IMR-90 (cell line): ENCODE data around the gene ARHGEF39.

Experiments used
- BHLHE40 ChIP-seq: fragments of 150-350 bp; IDR thresholded peaks from 2 replicates; pipeline ENCODE4 v1.6.1; 2016; ENCODE audit warnings: mild to moderate bottlenecking, low read depth, low read length
- CEBPB ChIP-seq: IDR thresholded peaks from 2 replicates; pipeline ENCODE4 v1.6.1; 2012; ENCODE audit warnings: low read depth, low read length, improper control_type of control experiment
- CHD1 ChIP-seq: IDR thresholded peaks from 2 replicates; pipeline ENCODE4 v1.6.1; 2012; ENCODE audit warnings: low read depth, low read length, improper control_type of control experiment
- FOS ChIP-seq: fragments of 150-350 bp; IDR thresholded peaks from 2 replicates; pipeline ENCODE4 v1.6.1; 2016; ENCODE audit warnings: low read depth, low read length
- MXI1 ChIP-seq: IDR thresholded peaks from 2 replicates; pipeline ENCODE4 v1.6.1; 2012; ENCODE audit warnings: low read depth, mild to moderate bottlenecking, low read length, moderate library complexity, borderline replicate concordance
- NFE2L2 ChIP-seq: fragments of 150-350 bp; IDR thresholded peaks from 2 replicates; pipeline ENCODE4 v1.6.1; 2016; ENCODE audit warnings: low read depth, mild to moderate bottlenecking, low read length
- POLR2A ChIP-seq: IDR thresholded peaks from 2 replicates; pipeline ENCODE4 v1.6.1; 2012; ENCODE audit warnings: mild to moderate bottlenecking, low read depth, low read length
- RAD21 ChIP-seq: IDR thresholded peaks from 2 replicates; pipeline ENCODE4 v1.6.1; 2012; ENCODE audit warnings: low read length, improper control_type of control experiment
- RFX5 ChIP-seq: IDR thresholded peaks from 2 replicates; pipeline ENCODE4 v1.8.0; 2012; ENCODE audit warnings: low read depth, mild to moderate bottlenecking, low read length, moderate library complexity
- TF ChIP-seq, protein P1 (sequence below): conservative IDR thresholded peaks from 2 replicates; pipeline ENCODE4 v1.5.1; 2012; ENCODE audit warnings: mild to moderate bottlenecking, low read depth, low read length, improper control_type of control experiment

- TF ChIP-seq FOS: no peak
- no peak for TF ChIP-seq POLR2A
- TF ChIP-seq CEBPB: no peak
- TF ChIP-seq, protein P1, sequence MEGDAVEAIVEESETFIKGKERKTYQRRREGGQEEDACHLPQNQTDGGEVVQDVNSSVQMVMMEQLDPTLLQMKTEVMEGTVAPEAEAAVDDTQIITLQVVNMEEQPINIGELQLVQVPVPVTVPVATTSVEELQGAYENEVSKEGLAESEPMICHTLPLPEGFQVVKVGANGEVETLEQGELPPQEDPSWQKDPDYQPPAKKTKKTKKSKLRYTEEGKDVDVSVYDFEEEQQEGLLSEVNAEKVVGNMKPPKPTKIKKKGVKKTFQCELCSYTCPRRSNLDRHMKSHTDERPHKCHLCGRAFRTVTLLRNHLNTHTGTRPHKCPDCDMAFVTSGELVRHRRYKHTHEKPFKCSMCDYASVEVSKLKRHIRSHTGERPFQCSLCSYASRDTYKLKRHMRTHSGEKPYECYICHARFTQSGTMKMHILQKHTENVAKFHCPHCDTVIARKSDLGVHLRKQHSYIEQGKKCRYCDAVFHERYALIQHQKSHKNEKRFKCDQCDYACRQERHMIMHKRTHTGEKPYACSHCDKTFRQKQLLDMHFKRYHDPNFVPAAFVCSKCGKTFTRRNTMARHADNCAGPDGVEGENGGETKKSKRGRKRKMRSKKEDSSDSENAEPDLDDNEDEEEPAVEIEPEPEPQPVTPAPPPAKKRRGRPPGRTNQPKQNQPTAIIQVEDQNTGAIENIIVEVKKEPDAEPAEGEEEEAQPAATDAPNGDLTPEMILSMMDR: no peak
- no peak for TF ChIP-seq BHLHE40
- no peak for TF ChIP-seq NFE2L2
- TF ChIP-seq MXI1: no peak
- no peak for TF ChIP-seq RAD21
- no peak for TF ChIP-seq RFX5
- no peak for TF ChIP-seq CHD1
Observed at GRCh38 chr9:35708146-35708545, 43.2 kb upstream of the ARHGEF39 start.
